GM12891 (cell line): Measurements from ENCODE around the gene TPK1.

Experiments
- PAX5 ChIP-seq: IDR thresholded peaks from 2 replicates; pipeline ENCODE4 v1.6.1; 2011; ENCODE audit warnings: low read length, moderate library complexity, mild to moderate bottlenecking; ENCODE audit not compliant: insufficient read depth, severe bottlenecking
- POLR2A ChIP-seq: IDR thresholded peaks from 2 replicates; pipeline ENCODE4 v1.6.1; 2011; ENCODE audit warnings: low read depth, low read length, control low read depth
- POLR2AphosphoS5 ChIP-seq: IDR thresholded peaks from 2 replicates; pipeline ENCODE4 v1.6.1; 2011; ENCODE audit warnings: low read depth, low read length, control low read depth
- POU2F2 ChIP-seq: IDR thresholded peaks from 2 replicates; pipeline ENCODE4 v1.6.1; 2011; ENCODE audit warnings: low read depth, mild to moderate bottlenecking, control low read depth, low read length, moderate library complexity
- SPI1 ChIP-seq: IDR thresholded peaks from 2 replicates; pipeline ENCODE4 v1.6.1; 2011; ENCODE audit warnings: low read depth, low read length, control low read depth
- TAF1 ChIP-seq: IDR thresholded peaks from 2 replicates; pipeline ENCODE4 v1.6.1; 2011; ENCODE audit warnings: low read depth, low read length, control low read depth

DNA sequence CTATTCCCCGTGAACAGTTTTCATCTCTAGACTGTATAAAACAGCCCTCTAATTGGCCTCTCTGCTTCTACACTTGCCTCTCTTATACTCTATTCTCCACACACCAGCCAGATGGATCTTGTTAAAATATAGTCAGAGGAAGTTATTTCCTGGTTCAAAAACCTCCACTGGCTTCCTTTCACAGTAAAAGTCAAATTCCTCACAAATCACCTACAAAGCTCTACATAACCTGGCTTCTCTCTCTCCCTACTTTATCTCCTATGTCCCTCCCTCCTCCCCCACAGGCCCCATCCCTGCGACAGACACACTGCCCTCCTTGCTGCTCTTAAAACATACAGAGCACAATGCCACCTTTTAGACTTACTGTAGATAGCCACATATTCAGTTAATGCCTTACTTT, 60.1 kb downstream of the TPK1 start:
- TF ChIP-seq POLR2A, result no peak
- no peak for TF ChIP-seq TAF1
- no peak for TF ChIP-seq POLR2AphosphoS5
- TF ChIP-seq POU2F2, result no peak
- no peak for TF ChIP-seq PAX5
- no peak for TF ChIP-seq SPI1
